ENCODE results near the gene MXD1.
"Not testable (repeated sequence)": the region's sequence is repeated elsewhere in the genome, so short reads cannot be mapped to it uniquely, and the experiment has no call there.

The MXD1 gene

GRCh38 chr2:69933839-69934613, 19.1 kb downstream of the MXD1 start:
- DNase-seq: no peak

- DNase-seq: no peak
Observed at GRCh38 chr2:69934614-69934908, 19.7 kb downstream of the MXD1 start.

DNA sequence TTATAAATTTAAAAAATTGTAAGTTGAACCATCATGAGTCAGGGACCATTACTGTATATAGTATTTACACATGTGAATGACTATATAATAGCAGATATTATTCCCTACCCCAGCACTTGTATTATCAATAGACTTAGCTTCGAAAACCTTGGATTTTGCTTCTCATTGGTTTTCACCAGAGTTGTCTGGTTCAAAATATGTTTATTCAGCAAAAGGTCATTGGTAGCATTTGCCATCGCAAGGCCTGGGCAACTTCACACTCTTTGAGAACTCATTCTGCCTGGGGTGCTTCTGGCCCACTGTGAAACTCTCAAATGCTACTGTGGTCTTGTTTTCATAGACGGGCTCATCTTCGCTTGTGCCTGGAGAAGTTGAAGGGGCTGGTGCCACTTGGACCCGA, 20.1 kb downstream of the MXD1 start:
- DNase-seq: no peak

GRCh38 chr2:69936906-69937305, 22.0 kb downstream of the MXD1 start:
- DNase-seq: no peak

DNA sequence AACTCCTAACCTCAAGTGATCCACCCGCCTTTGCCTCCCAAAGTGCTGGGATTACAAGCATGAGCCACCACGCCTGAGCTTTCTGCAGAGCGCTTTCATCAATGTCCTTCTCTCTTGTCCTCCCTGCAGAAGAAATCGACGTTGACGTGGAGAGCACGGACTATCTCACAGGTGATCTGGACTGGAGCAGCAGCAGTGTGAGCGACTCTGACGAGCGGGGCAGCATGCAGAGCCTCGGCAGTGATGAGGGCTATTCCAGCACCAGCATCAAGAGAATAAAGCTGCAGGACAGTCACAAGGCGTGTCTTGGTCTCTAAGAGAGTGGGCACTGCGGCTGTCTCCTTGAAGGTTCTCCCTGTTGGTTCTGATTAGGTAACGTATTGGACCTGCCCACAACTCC, 23.1 kb downstream of the MXD1 start:
- no peak for DNase-seq

GRCh38 chr2:69939722-69940121, 24.8 kb downstream of the MXD1 start:
- DNase-seq: no peak

DNA sequence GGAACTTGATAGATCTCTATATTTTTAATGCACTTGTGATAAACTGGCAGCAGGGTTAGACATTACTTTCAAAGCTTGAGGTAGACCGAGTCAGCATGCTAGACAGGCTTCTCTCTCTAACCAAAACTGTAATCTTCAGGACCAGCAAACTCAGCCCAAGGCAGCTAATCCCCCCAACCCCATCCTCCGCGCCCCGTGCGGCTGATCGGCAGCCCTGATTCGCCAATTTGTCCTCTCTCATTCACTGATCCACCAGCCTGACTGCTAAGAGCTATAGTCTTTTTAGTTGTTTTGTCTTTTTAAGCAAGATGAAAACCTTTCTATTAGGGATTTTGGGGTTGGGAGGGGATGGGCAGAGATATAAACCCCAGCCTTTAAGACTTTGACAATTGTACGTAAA, 25.8 kb downstream of the MXD1 start:
- no peak for DNase-seq

- DNase-seq: no peak
Observed at GRCh38 chr2:69943000-69943842, 28.3 kb downstream of the MXD1 start.

DNA sequence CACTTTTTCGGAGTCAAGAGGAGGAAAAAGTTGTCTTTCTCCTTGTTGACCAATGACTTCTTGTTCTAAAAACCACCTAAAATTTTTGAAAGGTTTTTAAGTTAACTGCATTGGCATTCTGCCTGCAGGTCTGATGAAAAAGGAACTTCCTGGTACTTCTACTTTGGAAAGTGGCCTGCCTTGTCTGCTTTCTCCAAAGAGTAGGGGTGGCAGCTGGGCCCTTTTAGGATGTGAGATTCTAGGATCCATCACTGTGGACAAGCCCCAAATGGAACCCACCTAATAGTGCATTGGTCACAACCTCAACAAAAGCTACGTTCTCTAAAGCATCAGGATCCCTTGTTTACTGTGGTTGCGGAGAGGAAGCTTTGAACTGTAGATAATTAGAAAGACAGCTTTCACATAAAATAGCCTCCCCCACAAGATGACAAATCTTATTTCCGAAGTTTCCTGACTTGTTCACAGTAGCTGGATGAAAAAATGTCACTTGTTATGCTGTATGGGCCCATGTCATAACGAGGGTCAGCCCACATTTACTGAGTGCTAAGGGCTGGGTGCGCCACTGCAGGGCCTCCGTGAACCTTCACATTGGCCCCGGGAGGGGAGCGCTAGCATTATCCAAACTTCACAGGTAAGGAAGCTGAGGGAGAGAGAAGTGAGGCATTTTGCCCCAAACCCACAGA, 29.1 kb downstream of the MXD1 start:
- no peak for DNase-seq

GRCh38 chr2:69944756-69945155, 29.8 kb downstream of the MXD1 start:
- no peak for DNase-seq

- DNase-seq: no peak
Observed at GRCh38 chr2:69945441-69945840, 30.5 kb downstream of the MXD1 start.

DNA sequence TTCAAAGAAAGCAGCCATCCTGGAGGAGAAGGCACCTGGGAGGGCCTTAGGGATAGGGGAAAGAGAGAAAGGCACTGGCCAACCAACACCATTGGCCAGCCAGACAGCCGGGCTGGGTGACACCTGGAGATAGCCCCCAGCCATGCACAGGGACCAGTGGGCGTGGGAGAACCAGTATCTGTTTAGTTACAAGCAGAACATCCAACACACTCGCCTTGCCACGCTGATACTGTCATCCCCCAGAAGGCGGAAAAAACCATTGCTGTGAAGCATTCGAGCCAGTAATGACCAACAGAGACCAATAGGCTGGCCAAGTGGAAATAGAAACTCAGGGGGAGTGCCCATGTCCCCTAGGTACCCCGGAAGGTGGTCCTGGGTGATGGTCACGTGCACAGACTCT, 31.0 kb downstream of the MXD1 start:
- DNase-seq: no peak

DNA sequence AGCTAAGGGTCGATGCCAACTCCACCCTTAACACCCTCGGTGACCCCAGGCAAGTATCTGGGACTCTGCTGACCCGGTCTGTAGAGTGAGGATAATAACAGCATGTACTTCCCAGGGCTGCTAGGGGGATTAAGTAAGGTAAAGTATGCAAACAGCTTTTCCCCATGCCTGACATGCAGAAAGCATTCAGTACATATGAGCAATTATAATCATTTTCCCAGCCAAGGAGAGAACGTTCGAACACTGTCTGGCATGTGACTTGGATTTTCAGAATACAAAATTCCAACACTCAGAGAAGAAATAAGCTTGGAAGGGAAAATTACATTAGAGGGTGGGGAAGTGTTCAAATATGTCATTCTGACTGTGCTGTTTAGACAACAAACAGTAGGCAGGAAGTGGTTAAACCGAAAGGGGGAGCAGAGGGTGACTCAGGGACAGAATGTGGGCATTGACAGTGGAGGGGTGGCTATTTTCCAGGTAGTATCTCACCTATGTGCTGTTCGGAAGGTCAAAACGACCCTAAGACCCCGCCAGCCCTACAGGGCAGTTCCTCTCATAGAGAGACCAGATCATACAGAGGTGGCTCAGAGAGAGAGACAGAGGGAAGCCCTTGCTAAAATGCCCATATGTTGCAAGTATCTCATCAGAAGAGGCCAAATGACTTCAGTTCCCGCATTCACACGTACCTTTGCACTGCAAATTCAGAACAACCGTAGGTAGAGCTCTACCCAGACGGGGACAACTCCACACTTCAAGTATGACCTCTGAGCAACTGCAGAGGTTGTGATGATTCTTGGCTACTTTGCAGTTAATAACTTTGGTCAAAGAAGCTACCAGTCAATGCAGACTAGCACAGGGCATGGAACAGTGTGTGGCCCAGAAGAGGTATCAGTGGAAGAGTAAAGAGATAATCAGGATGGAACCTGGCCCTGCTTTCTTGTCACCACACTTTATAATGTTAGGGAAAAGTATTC, 31.7 kb downstream of the MXD1 start:
- DNase-seq: peak; percentile 73

- DNase-seq: peak; percentile 17
Observed at GRCh38 chr2:69947325-69947931, 32.5 kb downstream of the MXD1 start.

DNA sequence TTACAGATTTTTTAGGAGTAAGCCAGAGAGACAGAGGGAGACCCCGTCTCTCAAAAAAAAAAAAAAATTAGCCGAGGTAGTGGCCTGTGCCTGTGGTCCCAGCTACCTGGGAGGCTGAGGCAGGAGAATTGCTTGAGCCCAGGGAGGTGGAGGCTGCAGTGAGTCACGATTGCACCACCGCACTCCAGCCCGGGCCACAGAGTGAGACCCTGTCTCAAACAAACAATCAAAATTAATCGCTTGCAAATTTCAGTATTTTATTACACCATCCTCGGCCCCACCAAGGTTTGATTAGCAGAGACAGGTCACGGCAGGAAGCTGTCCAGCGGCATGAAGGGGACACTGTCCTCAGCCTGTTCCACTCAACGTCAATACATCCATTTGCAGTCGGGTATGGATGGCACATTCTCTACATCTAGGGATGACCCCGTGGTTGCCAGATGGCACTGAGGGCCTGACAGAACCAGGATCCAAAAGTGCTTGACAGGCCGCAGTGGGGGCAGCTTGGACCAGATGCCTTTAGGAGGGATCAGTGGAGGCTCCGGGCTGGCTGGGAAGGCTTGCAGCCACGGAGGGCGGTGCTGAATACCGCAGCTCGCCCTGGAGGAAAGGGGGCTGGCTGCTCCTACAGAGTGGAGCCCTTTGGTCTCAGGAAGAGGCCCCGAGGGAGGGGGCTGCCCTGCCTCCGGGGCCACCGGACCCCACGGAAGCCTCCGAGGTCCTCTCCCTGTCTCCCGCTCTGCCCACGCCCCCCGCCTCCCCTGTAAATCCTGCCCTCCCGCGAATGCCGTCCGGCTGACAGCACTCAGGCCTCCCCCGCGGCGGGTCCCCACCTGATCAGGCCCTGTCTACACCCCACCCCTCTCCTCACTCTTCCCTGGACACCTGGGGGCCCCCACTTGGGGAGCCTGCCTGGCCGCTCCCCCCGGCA, 33.4 kb downstream of the MXD1 start:
- no peak for DNase-seq

DNA sequence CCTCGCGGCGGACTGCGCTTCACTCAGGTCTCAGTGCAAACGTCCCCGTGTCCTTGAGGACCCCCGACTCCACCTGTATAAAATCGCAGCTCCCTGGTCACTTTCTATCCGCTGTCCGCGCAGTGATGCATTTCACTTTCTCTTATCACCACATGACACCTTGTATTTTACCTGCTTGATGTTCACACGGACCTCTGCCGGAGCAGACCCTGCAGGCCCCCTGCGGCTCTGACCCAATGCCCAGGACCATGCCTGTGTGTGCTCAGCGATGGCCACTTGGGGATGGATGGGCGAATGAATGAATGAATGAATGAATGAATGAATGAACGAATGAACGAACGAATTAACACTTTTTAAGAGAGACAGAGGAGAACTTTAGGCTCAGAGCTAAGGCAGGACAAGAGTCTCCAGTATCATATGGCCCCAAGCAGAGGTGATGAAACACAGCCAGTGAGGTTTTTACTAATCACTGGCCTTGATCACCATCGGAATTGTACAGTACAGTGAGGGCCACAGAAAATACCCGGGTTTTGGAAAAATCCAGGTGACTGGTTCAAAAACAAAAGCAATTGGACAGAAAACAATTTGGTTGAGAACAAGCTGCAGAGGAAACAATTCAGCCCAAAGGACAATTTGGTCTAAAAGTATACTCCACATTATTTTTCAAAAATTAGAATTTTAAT, 34.2 kb downstream of the MXD1 start:
- no peak for DNase-seq

- no peak for DNase-seq
Observed at GRCh38 chr2:69950241-69950640, 35.3 kb downstream of the MXD1 start.

GRCh38 chr2:69950671-69951070, 35.8 kb downstream of the MXD1 start:
- DNase-seq: not testable (repeated sequence)

DNA sequence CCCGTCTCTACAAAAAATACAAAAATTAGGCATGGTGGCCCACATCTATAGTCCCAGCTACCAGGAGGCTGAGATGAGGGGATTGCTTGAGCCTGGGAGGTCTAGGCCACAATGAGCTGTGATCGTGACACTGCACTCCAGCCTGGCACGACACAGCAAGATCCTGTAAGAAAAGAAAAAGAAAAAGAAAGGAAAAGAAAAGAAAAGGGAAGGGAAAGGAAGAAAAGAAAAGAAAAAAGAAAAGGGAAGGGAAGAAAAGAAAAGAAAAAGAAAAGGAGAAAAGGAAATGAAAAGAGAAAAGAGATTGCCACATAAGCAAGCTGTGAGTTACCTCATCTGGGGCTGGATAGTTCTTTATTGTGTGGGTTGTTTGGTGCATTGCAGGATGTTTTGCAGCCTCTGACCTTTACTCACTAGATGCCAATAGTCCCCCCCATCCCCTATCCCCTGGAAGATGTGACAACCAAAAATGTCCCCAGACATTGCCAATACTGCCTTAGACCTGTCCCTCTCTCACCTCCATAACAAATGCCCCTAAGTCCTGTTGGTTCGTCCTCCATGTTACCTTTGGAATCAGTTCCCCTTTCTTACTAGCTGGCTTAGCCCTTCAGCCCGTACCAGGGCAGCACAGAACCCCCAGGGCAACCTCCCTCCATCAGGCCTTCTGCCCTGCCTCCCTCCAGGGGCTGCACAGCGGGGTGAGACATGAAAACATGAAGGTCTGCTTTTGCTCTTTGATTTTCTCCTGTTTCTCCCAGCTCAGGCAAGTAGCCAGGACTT, 37.6 kb downstream of the MXD1 start:
- no peak for DNase-seq

DNA sequence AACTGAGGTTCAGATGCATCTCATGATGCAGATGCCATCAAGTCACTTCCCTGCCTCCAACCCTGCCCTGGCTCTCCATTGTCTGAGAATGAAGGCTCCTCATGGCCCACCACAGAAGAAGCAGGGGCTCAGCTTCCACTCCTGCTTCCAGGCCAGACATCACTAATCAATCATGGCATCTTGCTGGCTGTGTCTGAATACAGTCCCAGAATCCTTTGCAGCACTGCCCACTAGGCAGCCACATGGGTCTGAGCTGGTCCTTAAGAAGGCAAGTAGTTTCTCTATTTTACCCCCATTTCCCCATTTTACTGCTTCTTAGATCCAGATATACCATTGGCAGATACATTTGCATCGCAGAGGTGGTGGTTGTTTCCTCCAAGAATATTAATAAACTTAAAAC, 39.2 kb downstream of the MXD1 start:
- no peak for DNase-seq

All from CD4-positive, alpha-beta T cell treated with Interleukin-12 subunit alpha and Interleukin-12 subunit beta, for 1 hour (primary cell).